H9 (cell line): ENCODE measurements around the gene COMMD9. TPM values are rescaled to one million over a fixed set of nuclear protein-coding genes. Genes with fewer than 3 reads are reported as not detected.

Experiments used
- DNase-seq: peaks from one replicate; pipeline ENCODE4 v3.0.0-alpha.2; 2017
- H2AFZ ChIP-seq: one replicate; pipeline ENCODE4 v1.6.1; 2013; ENCODE audit warnings: mild to moderate bottlenecking, low read length, control low read depth, moderate library complexity
- H2AK5ac ChIP-seq: 2 replicates; pipeline ENCODE4 v1.6.1; 2013; ENCODE audit warnings: low read length, control low read depth, mixed read lengths; ENCODE audit not compliant: insufficient read length
- H2BK120ac ChIP-seq: one replicate; pipeline ENCODE4 v1.6.1; 2013; ENCODE audit warnings: low read depth, mild to moderate bottlenecking, low read length, control low read depth, inconsistent platforms; ENCODE audit not compliant: poor library complexity, severe bottlenecking
- H2BK12ac ChIP-seq: 2 replicates; pipeline ENCODE4 v1.6.1; 2013; ENCODE audit warnings: low read length, control low read depth, mixed read lengths, low read depth; ENCODE audit not compliant: insufficient read length
- H2BK15ac ChIP-seq: 2 replicates; pipeline ENCODE4 v1.6.1; 2013; ENCODE audit warnings: low read depth, low read length, control low read depth
- H2BK20ac ChIP-seq: one replicate; pipeline ENCODE4 v1.6.1; 2013; ENCODE audit warnings: low read depth, mild to moderate bottlenecking, low read length, control low read depth, inconsistent platforms; ENCODE audit not compliant: poor library complexity, severe bottlenecking
- H2BK5ac ChIP-seq: 2 replicates; pipeline ENCODE4 v1.6.1; 2013; ENCODE audit warnings: low read length, control low read depth, mixed read lengths; ENCODE audit not compliant: insufficient read length
- H3K14ac ChIP-seq: 2 replicates; pipeline ENCODE4 v1.6.1; 2013; ENCODE audit warnings: low read length, control low read depth; ENCODE audit not compliant: insufficient read depth
- H3K18ac ChIP-seq: 2 replicates; pipeline ENCODE4 v1.6.1; 2013; ENCODE audit warnings: low read depth, mild to moderate bottlenecking, mixed read lengths, low read length, control low read depth; ENCODE audit not compliant: insufficient read length
- H3K23ac ChIP-seq: 2 replicates; pipeline ENCODE4 v1.6.1; 2013; ENCODE audit warnings: low read length, control low read depth, mixed read lengths, low read depth; ENCODE audit not compliant: insufficient read length
- H3K23me2 ChIP-seq: 2 replicates; pipeline ENCODE4 v1.6.1; 2013; ENCODE audit warnings: low read depth, mild to moderate bottlenecking, mixed read lengths, low read length, control low read depth; ENCODE audit not compliant: insufficient read length, poor library complexity, severe bottlenecking
- H3K27ac ChIP-seq: 2 replicates; pipeline ENCODE4 v1.5.1; 2013; ENCODE audit warnings: low read length, control low read depth, mixed read lengths, low read depth; ENCODE audit not compliant: insufficient read length
- H3K27me3 ChIP-seq: 2 replicates; pipeline ENCODE4 v1.6.1; 2013; ENCODE audit warnings: low read length, control low read depth, inconsistent platforms; ENCODE audit not compliant: insufficient read depth
- H3K4ac ChIP-seq: 2 replicates; pipeline ENCODE4 v1.6.1; 2013; ENCODE audit warnings: low read depth, mild to moderate bottlenecking, control low read depth, inconsistent platforms, low read length, moderate library complexity
- H3K4me1 ChIP-seq: 2 replicates; pipeline ENCODE4 v1.6.1; 2013; ENCODE audit warnings: low read length, control low read depth, inconsistent platforms; ENCODE audit not compliant: insufficient read depth
- H3K4me2 ChIP-seq: 2 replicates; pipeline ENCODE4 v1.6.1; 2013; ENCODE audit warnings: low read length, control low read depth, mixed read lengths; ENCODE audit not compliant: insufficient read length, insufficient read depth
- H3K56ac ChIP-seq: 2 replicates; pipeline ENCODE4 v1.6.1; 2013; ENCODE audit warnings: low read depth, mild to moderate bottlenecking, mixed read lengths, low read length, control low read depth; ENCODE audit not compliant: insufficient read length
- H3K79me1 ChIP-seq: 2 replicates; pipeline ENCODE4 v1.6.1; 2013; ENCODE audit warnings: low read depth, mild to moderate bottlenecking, moderate library complexity, low read length, control low read depth, inconsistent platforms; ENCODE audit not compliant: insufficient read depth, poor library complexity, severe bottlenecking
- H3K79me2 ChIP-seq: 2 replicates; pipeline ENCODE4 v1.6.1; 2013; ENCODE audit warnings: low read length, control low read depth, inconsistent platforms; ENCODE audit not compliant: insufficient read depth
- H3K9ac ChIP-seq: 2 replicates; pipeline ENCODE4 v1.6.1; 2013; ENCODE audit warnings: low read length, control low read depth, mixed read lengths; ENCODE audit not compliant: insufficient read length; ENCODE audit errors: extremely low read depth
- H3K9me3 ChIP-seq: one replicate; pipeline ENCODE4 v1.6.1; 2013; ENCODE audit warnings: low read depth, low read length, inconsistent platforms; ENCODE audit not compliant: control insufficient read depth
- H3T11ph ChIP-seq: one replicate; pipeline ENCODE4 v1.6.1; 2013; ENCODE audit warnings: mild to moderate bottlenecking, low read length, control low read depth, inconsistent platforms
- H4K20me1 ChIP-seq: one replicate; pipeline ENCODE4 v1.6.1; 2013; ENCODE audit not compliant: control insufficient read depth, insufficient read length, insufficient read depth
- H4K5ac ChIP-seq: 2 replicates; pipeline ENCODE4 v1.6.1; 2013; ENCODE audit warnings: low read depth, mild to moderate bottlenecking, mixed read lengths, low read length, control low read depth; ENCODE audit not compliant: insufficient read length
- H4K8ac ChIP-seq: replicated peaks from 2 replicates; pipeline ENCODE4 v1.6.1; 2013; ENCODE audit warnings: low read length, control low read depth, mixed read lengths, low read depth; ENCODE audit not compliant: insufficient read length
- H4K91ac ChIP-seq: 2 replicates; pipeline ENCODE4 v1.6.1; 2013; ENCODE audit warnings: low read depth, mild to moderate bottlenecking, moderate library complexity, mixed read lengths, low read length, control low read depth; ENCODE audit not compliant: insufficient read length
- H3K27ac Mint-ChIP-seq, 3 experiments: 2 replicates in 2 of 3; 3 replicates in 1 of 3; pipeline ENCODE4 v1.8.0; 2020 to 2021; ENCODE audit warnings: mixed read lengths in 3 of 3, mild to moderate bottlenecking in 1 of 3, moderate library complexity in 1 of 3
- H3K27me3 Mint-ChIP-seq: 2 replicates; pipeline ENCODE4 v1.8.0; 2021; ENCODE audit warnings: low read depth, mild to moderate bottlenecking, moderate library complexity, mixed read lengths
- H3K36me3 Mint-ChIP-seq, 3 experiments: 2 replicates in 2 of 3; 3 replicates in 1 of 3; pipeline ENCODE4 v1.8.0; 2020 to 2021; ENCODE audit warnings: low read depth in 3 of 3, mixed read lengths in 3 of 3; ENCODE audit not compliant: insufficient read depth in 1 of 3
- H3K4me1 Mint-ChIP-seq, 2 experiments: 2 replicates each; pipeline ENCODE4 v1.8.0; 2020; ENCODE audit warnings: mixed read lengths in 2 of 2
- H3K4me3 Mint-ChIP-seq, 2 experiments: 2 replicates in 1 of 2; 3 replicates in 1 of 2; pipeline ENCODE4 v1.8.0; 2020 to 2021; ENCODE audit warnings: mild to moderate bottlenecking in 2 of 2, mixed read lengths in 2 of 2, moderate library complexity in 1 of 2
- H3K9me3 Mint-ChIP-seq, 2 experiments: 2 replicates in 1 of 2; 3 replicates in 1 of 2; pipeline ENCODE4 v1.8.0; 2020; ENCODE audit warnings: mild to moderate bottlenecking in 2 of 2, mixed read lengths in 2 of 2, moderate library complexity in 1 of 2
- WGBS: extraction: QIAGEN DNeasy Blood & Tissue Kit; methylation state at CpG from one replicate; pipeline ENCODE4 v1.1.7; 2013; ENCODE audit warnings: missing lambda C conversion rate, low lambda C conversion rate, mixed read lengths; ENCODE audit not compliant: insufficient read length; ENCODE audit errors: extremely low coverage; 5-methylcytosine and 5-hydroxymethylcytosine counted together
- long read RNA-seq: library from polyadenylated mRNA; unstranded; transcript quantifications from one replicate; pipeline ENCODE4 v2.0.0, GENCODE V29; 2020
- total RNA-seq: library from RNA; stranded (reverse); gene quantifications from 2 replicates; pipeline ENCODE4 v1.2.1, GENCODE V29; 2021
- TF ChIP-seq, protein P1 (sequence below): fragments of 200-600 bp; sonication (generic); conservative IDR thresholded peaks from 3 replicates; pipeline ENCODE4 v1.8.0; 2021; ENCODE audit warnings: antibody characterized with exemption, mild to moderate bottlenecking

Gene COMMD9
- 47.0 and 47.4 TPM in 2 replicates for total RNA-seq
- long read RNA-seq, transcript COMMD9-201 (6 exons, 2,954 nt), result major isoform, 128 of 148 reads
- long read RNA-seq, partial matches to known transcripts, result 0 of 148 reads
- long read RNA-seq, other reads (novel, unspliced or antisense), result 15 of 148 reads

DNA sequence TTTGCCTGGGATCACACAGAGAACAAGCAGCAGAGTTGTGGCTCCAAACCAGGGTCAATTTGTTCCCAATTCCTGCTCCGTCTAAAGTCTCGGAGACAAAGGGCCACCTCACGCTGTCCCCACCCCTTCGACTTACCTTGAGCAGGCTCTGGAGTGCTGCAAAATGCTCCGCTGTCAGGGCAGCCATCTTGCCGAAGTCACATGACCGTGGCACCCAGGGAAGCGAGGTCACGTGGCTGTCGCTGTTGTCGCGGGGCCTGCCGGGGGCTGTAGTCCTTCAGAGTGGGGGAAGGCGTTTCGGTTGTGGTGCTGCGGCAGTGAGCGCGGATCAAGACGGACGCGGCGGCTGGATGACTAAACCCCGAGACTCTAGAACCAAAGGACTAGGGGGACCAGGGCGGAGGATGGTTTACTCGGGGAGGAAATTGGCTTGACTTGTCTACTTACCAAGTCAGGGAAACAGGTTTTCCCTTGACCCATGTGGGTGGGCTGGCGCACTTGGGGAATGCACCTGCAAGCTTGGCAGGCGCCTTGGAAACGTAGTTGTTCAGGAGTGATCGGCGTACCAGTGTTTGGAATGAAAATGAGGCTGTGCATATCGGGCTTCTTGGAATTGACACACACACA lies at the start of gene COMMD9:
COMMD9 (minus strand) TSS at position 199 of the 627 bp plus-strand sequence; CDS start at position 187, 12 bp downstream.
- H3K18ac ChIP-seq, result peak within 1 kb of the TSS; percentile 43
- no CpG with 5 or more reads among the region's 31 CpGs for WGBS
- H4K91ac ChIP-seq, result no peak within 1 kb of the TSS
- H2BK5ac ChIP-seq, result no peak within 1 kb of the TSS
- no peak within 1 kb of the TSS for H4K5ac ChIP-seq
- Mint-ChIP-seq H3K9me3 (no peaks in the 10 kb centered on the region; a peak in 1 of 5 replicates), H3K4me1 (peaks cover 11 to 12% of the 10 kb centered on the region in 2 experiments), H3K4me3 (peak within 1 kb of the TSS; percentile 91 to 93), H3K36me3 (no peaks in the 10 kb centered on the region; a peak in 1 of 7 replicates), H3K27ac (peak within 1 kb of the TSS; percentile 93 to 99 (median 93)), H3K27me3 (peaks cover 22% of the 10 kb centered on the region)
- H3K56ac ChIP-seq, result no peak within 1 kb of the TSS
- H2AK5ac ChIP-seq, result no peak within 1 kb of the TSS
- H3K23me2 ChIP-seq, result peaks cover 4% of the 10 kb centered on the region
- no peaks in the 10 kb centered on the region for H3K79me2 ChIP-seq
- H3K4me2 ChIP-seq, result peak within 1 kb of the TSS; percentile 88
- H3K79me1 ChIP-seq, result no peaks in the 10 kb centered on the region
- no peak within 1 kb of the TSS for H3K27ac ChIP-seq
- H3K9me3 ChIP-seq, result no peaks in the 10 kb centered on the region
- peak within 1 kb of the TSS; percentile 72 for H2AFZ ChIP-seq
- no peak within 1 kb of the TSS for H2BK20ac ChIP-seq
- H3T11ph ChIP-seq, result no peak within 1 kb of the TSS
- H3K14ac ChIP-seq, result no peak within 1 kb of the TSS; the same call in 1 of the 2 replicates
- TF ChIP-seq, protein P1, sequence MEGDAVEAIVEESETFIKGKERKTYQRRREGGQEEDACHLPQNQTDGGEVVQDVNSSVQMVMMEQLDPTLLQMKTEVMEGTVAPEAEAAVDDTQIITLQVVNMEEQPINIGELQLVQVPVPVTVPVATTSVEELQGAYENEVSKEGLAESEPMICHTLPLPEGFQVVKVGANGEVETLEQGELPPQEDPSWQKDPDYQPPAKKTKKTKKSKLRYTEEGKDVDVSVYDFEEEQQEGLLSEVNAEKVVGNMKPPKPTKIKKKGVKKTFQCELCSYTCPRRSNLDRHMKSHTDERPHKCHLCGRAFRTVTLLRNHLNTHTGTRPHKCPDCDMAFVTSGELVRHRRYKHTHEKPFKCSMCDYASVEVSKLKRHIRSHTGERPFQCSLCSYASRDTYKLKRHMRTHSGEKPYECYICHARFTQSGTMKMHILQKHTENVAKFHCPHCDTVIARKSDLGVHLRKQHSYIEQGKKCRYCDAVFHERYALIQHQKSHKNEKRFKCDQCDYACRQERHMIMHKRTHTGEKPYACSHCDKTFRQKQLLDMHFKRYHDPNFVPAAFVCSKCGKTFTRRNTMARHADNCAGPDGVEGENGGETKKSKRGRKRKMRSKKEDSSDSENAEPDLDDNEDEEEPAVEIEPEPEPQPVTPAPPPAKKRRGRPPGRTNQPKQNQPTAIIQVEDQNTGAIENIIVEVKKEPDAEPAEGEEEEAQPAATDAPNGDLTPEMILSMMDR, result no peak
- no peak within 1 kb of the TSS for H2BK15ac ChIP-seq
- no peak within 1 kb of the TSS for H3K4ac ChIP-seq
- peak; percentile 97 for DNase-seq
- H3K23ac ChIP-seq, result no peak within 1 kb of the TSS
- no peak within 1 kb of the TSS for H2BK12ac ChIP-seq
- no peak within 1 kb of the TSS for H2BK120ac ChIP-seq
- H3K4me1 ChIP-seq, result no peaks in the 10 kb centered on the region; the same call in 1 of the 2 replicates
- H4K8ac ChIP-seq, result peak within 1 kb of the TSS; percentile 68
- no peaks in the 10 kb centered on the region for H4K20me1 ChIP-seq
- H3K27me3 ChIP-seq, result no peaks in the 10 kb centered on the region
- H3K9ac ChIP-seq, result peak within 1 kb of the TSS; percentile 75
